Panc1 (cell line): ENCODE results near the gene IFFO2. TPM values are rescaled to one million over a fixed set of nuclear protein-coding genes. Genes with fewer than 3 reads are reported as not detected.

Experiments
- ATAC-seq: fragments of 200-7000 bp; cut with Tn5 transposase; 2 replicates; pipeline ENCODE4 v1.9.1; 2020; ENCODE audit warnings: mild to moderate bottlenecking, moderate library complexity
- BruUV-seq: library from RNA; stranded (reverse); fragments of 400-500 nt; replicated peaks from 2 replicates; lab custom pipeline; 2021; lab: Mats Ljungman, UMichigan
- CTCF ChIA-PET: fragments of 300-600 bp; sonication (Branson Sonifier 250); formaldehyde crosslinking; loops from one replicate; lab custom pipeline; 2022; ENCODE audit warnings: antibody characterized with exemption; lab: Charles Lee
- POLR2A ChIA-PET: fragments of 300-600 bp; sonication (Branson Sonifier 250); formaldehyde crosslinking; loops from one replicate; lab custom pipeline; 2022; ENCODE audit warnings: antibody characterized with exemption; lab: Charles Lee
- DNase-seq: peaks from one replicate; pipeline ENCODE4 v3.0.0-alpha.2; 2010; ENCODE audit warnings: low read depth, low spot score
- H3K27ac ChIP-seq: 2 replicates; pipeline ENCODE4 v1.5.1; 2011; ENCODE audit warnings: mild to moderate bottlenecking, low read length, inconsistent platforms
- H3K27me3 ChIP-seq: fragments of 200-500 bp; sonication (Bioruptor generic); 2 replicates; pipeline ENCODE4 v1.6.0; 2014; ENCODE audit warnings: low read length, inconsistent platforms; ENCODE audit not compliant: control insufficient read depth, insufficient read depth
- H3K36me3 ChIP-seq: fragments of 200-500 bp; sonication (Bioruptor generic); 2 replicates; pipeline ENCODE4 v1.5.1; 2014; ENCODE audit warnings: inconsistent platforms, mild to moderate bottlenecking, low read length, moderate library complexity; ENCODE audit not compliant: control insufficient read depth, insufficient read depth
- H3K4me1 ChIP-seq: 2 replicates; pipeline ENCODE4 v1.5.1; 2011; ENCODE audit warnings: inconsistent platforms, mild to moderate bottlenecking, low read length, moderate library complexity; ENCODE audit not compliant: control insufficient read depth, insufficient read depth
- H3K4me3 ChIP-seq, 2 experiments: 2 replicates each; pipeline ENCODE4 v1.5.1; 2011 to 2012; ENCODE audit warnings: low read depth in 2 of 2, low read length in 2 of 2, mild to moderate bottlenecking in 2 of 2, inconsistent platforms in 1 of 2, moderate library complexity in 1 of 2
- H3K9me3 ChIP-seq: fragments of 200-500 bp; sonication (Bioruptor generic); 2 replicates; pipeline ENCODE4 v1.5.1; 2014; ENCODE audit warnings: low read depth, mild to moderate bottlenecking, inconsistent platforms, low read length, moderate library complexity; ENCODE audit not compliant: control insufficient read depth, insufficient read depth
- CTCF ChIP-seq: fragments of 450-650 bp; IDR thresholded peaks from 2 replicates; pipeline ENCODE4 v1.5.1; 2017; ENCODE audit warnings: mild to moderate bottlenecking
- POLR2AphosphoS5 ChIP-seq: IDR thresholded peaks from 2 replicates; pipeline ENCODE4 v1.6.1; 2012; ENCODE audit warnings: mild to moderate bottlenecking, low read depth, low read length, moderate library complexity
- REST ChIP-seq, 2 experiments: IDR thresholded peaks; 2 replicates each; pipeline ENCODE4 v1.6.1; 2011 to 2012; ENCODE audit warnings: low read depth in 2 of 2, control low read depth in 1 of 2, low read length in 1 of 2, mild to moderate bottlenecking in 1 of 2, moderate library complexity in 1 of 2; ENCODE audit not compliant: insufficient read depth in 1 of 2
- SIN3A ChIP-seq: IDR thresholded peaks from 2 replicates; pipeline ENCODE4 v1.6.1; 2012; ENCODE audit warnings: low read depth, mild to moderate bottlenecking, low read length, moderate library complexity, borderline replicate concordance; ENCODE audit not compliant: insufficient read depth
- TCF7L2 ChIP-seq: IDR thresholded peaks from 2 replicates; pipeline ENCODE4 v1.6.1; 2011; ENCODE audit warnings: mild to moderate bottlenecking, low read depth, low read length, inconsistent platforms
- in situ Hi-C: cut with HindIII; loops from 2 replicates; pipeline ENCODE4 v1.10.0; 2016; ENCODE audit warnings: low sequenced_read_pairs, low pct_unique_long_range_greater_than_20kb
- intact Hi-C: fragments of 100-400 bp; cut with micrococcal nuclease; formaldehyde crosslinking; loops from one replicate; pipeline ENCODE4 v1.10.0; 2022; ENCODE audit not compliant: unreplicated experiment
- total RNA-seq: library from RNA; stranded (reverse); gene quantifications from one replicate; pipeline ENCODE4 v1.2.1, GENCODE V29; 2021; ENCODE audit not compliant: unreplicated experiment

Gene IFFO2
- total RNA-seq, 1 experiment from 2014 or later = 59.4 TPM

- no peak for DNase-seq
- ChIA-PET CTCF (no interaction called here), POLR2A (no interaction called here)
- TF ChIP-seq CTCF = no peak
- no peak for TF ChIP-seq REST (IDR thresholded peaks at IDR 0.05; ENCODE audit: insufficient read depth in 1 of 2, low read depth in 2 of 2, low read length in 1 of 2)
- no peak for TF ChIP-seq POLR2AphosphoS5
- no peak for TF ChIP-seq SIN3A
- no peak for TF ChIP-seq TCF7L2
- no peaks in the 10 kb centered on the region for H3K27me3 ChIP-seq
- BruUV-seq = no TSS peak
- H3K27ac ChIP-seq = no peak overlapping the region
- peaks cover 2% of the 10 kb centered on the region; the same call in 1 of the 2 replicates for H3K9me3 ChIP-seq
- H3K36me3 ChIP-seq = no peaks in the 10 kb centered on the region
- ATAC-seq = no peak
- in situ Hi-C loops = no loop called here
- H3K4me1 ChIP-seq = peaks cover 10% of the 10 kb centered on the region; the same call in 1 of the 2 replicates
- intact Hi-C loops = no loop called here
- no peak overlapping the region for H3K4me3 ChIP-seq
Measured at GRCh38 chr1:18976096-18976495, 19.6 kb upstream of the IFFO2 start.

- no peak for TF ChIP-seq TCF7L2
- no peak for TF ChIP-seq CTCF
- no peak for TF ChIP-seq POLR2AphosphoS5
- no peak for TF ChIP-seq REST (IDR thresholded peaks at IDR 0.05; ENCODE audit: insufficient read depth in 1 of 2, low read depth in 2 of 2, low read length in 1 of 2)
- TF ChIP-seq SIN3A = no peak
- intact Hi-C loops (no loop called here), in situ Hi-C loops (no loop called here)
Measured at GRCh38 chr1:18974606-18975005, 18.1 kb upstream of the IFFO2 start.

More at GRCh38 chr1:18974606-18975005, 18.1 kb upstream of the IFFO2 start:
- Histone ChIP-seq H3K27me3 (no peaks in the 10 kb centered on the region), H3K9me3 (no peaks in the 10 kb centered on the region), H3K27ac (no peak overlapping the region), H3K4me3 (no peak overlapping the region), H3K4me1 (peaks cover 13% of the 10 kb centered on the region; the same call in 1 of the 2 replicates), H3K36me3 (no peaks in the 10 kb centered on the region)
- ATAC-seq = no peak
- DNase-seq = no peak
- POLR2A ChIA-PET = no interaction called here
- CTCF ChIA-PET = no interaction called here
- no TSS peak for BruUV-seq
